ENCODE data around the gene PRTFDC1. TPM values are rescaled to one million over a fixed set of nuclear protein-coding genes. Genes with fewer than 3 reads are reported as not detected.

Gene PRTFDC1
- total and polyA plus RNA-seq, 2 of the 8 experiments (the other 6 are each of a cell fraction or from before 2014, with no cell fraction given): 5.9 to 6.6 TPM

DNA sequence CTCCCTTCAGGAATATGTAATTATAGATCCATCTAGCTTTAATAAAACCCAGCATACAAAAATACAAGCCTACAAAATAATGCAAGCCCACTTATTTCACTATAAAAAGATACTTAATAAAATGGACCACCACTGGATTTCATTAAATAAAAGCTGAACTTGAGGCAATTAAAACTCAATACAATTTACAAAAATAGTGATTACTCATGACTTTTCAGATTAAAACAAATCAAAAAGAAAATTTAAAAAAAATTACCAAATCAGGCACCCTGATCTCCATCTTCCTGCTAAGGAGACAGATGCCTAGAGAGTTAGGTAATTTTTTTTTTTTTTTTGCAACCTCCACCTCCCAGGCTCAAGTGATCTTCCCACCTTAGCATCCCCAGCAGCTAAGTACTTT lies 41.8 kb downstream of the PRTFDC1 start (continued):
- TF ChIP-seq FOSL1 (IDR thresholded peaks at IDR 0.05; ENCODE audit: insufficient read depth, low read depth, low read length): no peak
- TF ChIP-seq MAX (IDR thresholded peaks at IDR 0.05): no peak
- no peak for TF ChIP-seq TBP (IDR thresholded peaks at IDR 0.05; ENCODE audit: low read depth, low read length)
- TF ChIP-seq SUZ12 (IDR thresholded peaks at IDR 0.05; ENCODE audit: low read length): no peak

Data from H1 (cell line).